ENCODE measurements around the gene HMCN1. TPM values are rescaled to one million over a fixed set of nuclear protein-coding genes. Genes with fewer than 3 reads are reported as not detected.

The HMCN1 gene
- total RNA-seq, 4 donors from 2014 or later = 9.2 to 15.1 (median 13.8) TPM

- TF ChIP-seq CTCF (IDR thresholded peaks at IDR 0.05; ENCODE audit: low read depth) = no peak
These were observed 275.0 kb downstream of the HMCN1 start for GRCh38 chr1:186009039-186009737.

GRCh38 chr1:186014370-186015037, 280.3 kb downstream of the HMCN1 start:
- no peak for TF ChIP-seq CTCF (IDR thresholded peaks at IDR 0.05; ENCODE audit: low read depth)

- TF ChIP-seq CTCF (IDR thresholded peaks at IDR 0.05; ENCODE audit: low read depth) = no peak
These were observed 282.7 kb downstream of the HMCN1 start for GRCh38 chr1:186016856-186017255.

- TF ChIP-seq CTCF (IDR thresholded peaks at IDR 0.05; ENCODE audit: low read depth) = no peak
These were observed 288.0 kb downstream of the HMCN1 start for GRCh38 chr1:186022184-186022583.

GRCh38 chr1:186026946-186027345, 292.8 kb downstream of the HMCN1 start:
- TF ChIP-seq CTCF (IDR thresholded peaks at IDR 0.05; ENCODE audit: low read depth) = no peak

- no peak for TF ChIP-seq CTCF (IDR thresholded peaks at IDR 0.05; ENCODE audit: low read depth)
These were observed 293.4 kb downstream of the HMCN1 start for GRCh38 chr1:186027621-186028020.

GRCh38 chr1:186030453-186030852, 296.3 kb downstream of the HMCN1 start:
- TF ChIP-seq CTCF (IDR thresholded peaks at IDR 0.05; ENCODE audit: low read depth) = no peak
